ENCODE measurements around the gene SDCBP2.

- TF ChIP-seq JUND (IDR thresholded peaks at IDR 0.05) (no peak), YY1 (IDR thresholded peaks at IDR 0.05) (no peak), ZBTB33 (IDR thresholded peaks at IDR 0.05) (no peak), CTCF (IDR thresholded peaks at IDR 0.05; ENCODE audit: low read depth, low read length, missing input control) (no peak), TAF1 (conservative IDR thresholded peaks at IDR 0.05) (no peak), REST (IDR thresholded peaks at IDR 0.05) (no peak)
Observed at GRCh38 chr20:1309439-1309847, 19.5 kb downstream of the SDCBP2 start.
